Smooth muscle cell (in vitro differentiated cells): ENCODE measurements around the gene MAFF. TPM values are rescaled to one million over a fixed set of nuclear protein-coding genes. Genes with fewer than 3 reads are reported as not detected.

Source experiments
- DNase-seq: peaks from one replicate; lab custom pipeline; 2025; ENCODE audit not compliant: unreplicated experiment; lab: John Stamatoyannopoulos, UW
- H2AFZ ChIP-seq: fragments of 200-600 bp; sonication (generic); 2 replicates; pipeline ENCODE4 v1.6.0; 2016; ENCODE audit warnings: antibody characterized with exemption, low read depth, mild to moderate bottlenecking
- H3F3A ChIP-seq: fragments of 200-600 bp; sonication (generic); 2 replicates; pipeline ENCODE4 v1.6.0; 2017; ENCODE audit warnings: antibody characterized with exemption, low read depth
- H3K27ac ChIP-seq: fragments of 200-600 bp; sonication (generic); 2 replicates; pipeline ENCODE4 v1.5.1; 2016; ENCODE audit warnings: low read depth, mild to moderate bottlenecking
- H3K27me3 ChIP-seq: fragments of 200-600 bp; sonication (generic); 2 replicates; pipeline ENCODE4 v1.6.1; 2016; ENCODE audit warnings: low read depth, mild to moderate bottlenecking
- H3K36me3 ChIP-seq: fragments of 200-600 bp; sonication (generic); 2 replicates; pipeline ENCODE4 v1.5.1; 2016; ENCODE audit warnings: low read depth
- H3K4me1 ChIP-seq: fragments of 200-600 bp; sonication (generic); 2 replicates; pipeline ENCODE4 v1.5.1; 2016; ENCODE audit warnings: low read depth
- H3K4me2 ChIP-seq: fragments of 200-600 bp; sonication (generic); 2 replicates; pipeline ENCODE4 v1.6.0; 2016; ENCODE audit warnings: mild to moderate bottlenecking
- H3K4me3 ChIP-seq: fragments of 200-600 bp; sonication (generic); 2 replicates; pipeline ENCODE4 v1.5.1; 2016; ENCODE audit warnings: mild to moderate bottlenecking
- H3K79me2 ChIP-seq: fragments of 200-600 bp; sonication (generic); 2 replicates; pipeline ENCODE4 v1.6.0; 2016; ENCODE audit warnings: low read depth, mild to moderate bottlenecking
- H3K9ac ChIP-seq: fragments of 200-600 bp; sonication (generic); 2 replicates; pipeline ENCODE4 v1.6.0; 2016; ENCODE audit warnings: low read depth
- H3K9me3 ChIP-seq: fragments of 200-600 bp; sonication (generic); replicated peaks from 2 replicates; pipeline ENCODE4 v1.5.1; 2016; ENCODE audit warnings: low read depth
- H4K20me1 ChIP-seq: fragments of 200-600 bp; sonication (generic); 2 replicates; pipeline ENCODE4 v1.6.0; 2016; ENCODE audit warnings: low read depth
- WGBS: methylation state at CpG from one replicate; pipeline ENCODE4 v1.1.7; 2016; ENCODE audit warnings: low lambda C conversion rate; 5-methylcytosine and 5-hydroxymethylcytosine counted together
- polyA plus RNA-seq: library from polyadenylated mRNA; unstranded; fragments of >200 nt; fragmentation: Nextera tagmentation; extraction: Ambion mirVana; gene quantifications from 2 replicates; pipeline ENCODE4 v1.2.1, GENCODE V29; 2016
- total RNA-seq: library from RNA; depleted of rRNA; stranded (reverse); fragments of >200 nt; gene quantifications from 2 replicates; pipeline ENCODE4 v1.2.3, GENCODE V29; 2014
- TF ChIP-seq, protein P1 (sequence below): fragments of 200-600 bp; sonication (generic); IDR thresholded peaks from 2 replicates; pipeline ENCODE4 v1.5.1; 2017; ENCODE audit warnings: borderline replicate concordance, mild to moderate bottlenecking, antibody characterized with exemption; ENCODE audit not compliant: insufficient read depth, poor library complexity, severe bottlenecking

The MAFF gene
- total and polyA plus RNA-seq, 2 experiments from 2014 or later: 48.2 to 51.2 TPM

DNA sequence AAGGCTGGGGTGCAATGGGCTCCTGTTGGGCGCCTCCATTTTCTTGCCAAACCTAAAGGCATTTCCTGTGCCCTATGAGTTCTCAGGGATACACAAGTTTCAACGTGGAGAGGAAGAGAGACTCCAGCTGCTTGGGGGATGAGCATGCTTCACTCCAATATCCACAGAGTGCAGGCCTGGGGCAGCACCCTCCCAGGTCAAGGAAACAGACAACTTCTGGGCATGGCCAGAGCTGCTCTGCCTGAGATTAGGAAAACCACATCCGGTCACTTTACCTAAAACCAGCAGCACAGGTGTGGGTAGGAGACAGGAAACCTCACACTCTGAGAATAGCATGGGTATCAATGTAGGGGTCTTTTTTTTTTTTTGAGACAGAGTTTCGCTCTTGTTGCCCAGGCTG lies 42.3 kb downstream of the MAFF start:
- Histone ChIP-seq H3F3A (peaks cover 14% of the 10 kb centered on the region), H3K36me3 (no peaks in the 10 kb centered on the region), H3K4me3 (no peak overlapping the region), H3K4me2 (no peak overlapping the region), H3K9ac (no peak overlapping the region), H3K27me3 (no peaks in the 10 kb centered on the region), H4K20me1 (peaks cover 33% of the 10 kb centered on the region), H3K27ac (no peak overlapping the region), H3K9me3 (no peaks in the 10 kb centered on the region), H2AFZ (no peak overlapping the region), H3K4me1 (peaks cover 23% of the 10 kb centered on the region), H3K79me2 (peaks cover 12% of the 10 kb centered on the region)
- DNase-seq: no peak
- WGBS: 90% methylated on average over 4 of the region's 4 CpGs
- TF ChIP-seq, protein P1, sequence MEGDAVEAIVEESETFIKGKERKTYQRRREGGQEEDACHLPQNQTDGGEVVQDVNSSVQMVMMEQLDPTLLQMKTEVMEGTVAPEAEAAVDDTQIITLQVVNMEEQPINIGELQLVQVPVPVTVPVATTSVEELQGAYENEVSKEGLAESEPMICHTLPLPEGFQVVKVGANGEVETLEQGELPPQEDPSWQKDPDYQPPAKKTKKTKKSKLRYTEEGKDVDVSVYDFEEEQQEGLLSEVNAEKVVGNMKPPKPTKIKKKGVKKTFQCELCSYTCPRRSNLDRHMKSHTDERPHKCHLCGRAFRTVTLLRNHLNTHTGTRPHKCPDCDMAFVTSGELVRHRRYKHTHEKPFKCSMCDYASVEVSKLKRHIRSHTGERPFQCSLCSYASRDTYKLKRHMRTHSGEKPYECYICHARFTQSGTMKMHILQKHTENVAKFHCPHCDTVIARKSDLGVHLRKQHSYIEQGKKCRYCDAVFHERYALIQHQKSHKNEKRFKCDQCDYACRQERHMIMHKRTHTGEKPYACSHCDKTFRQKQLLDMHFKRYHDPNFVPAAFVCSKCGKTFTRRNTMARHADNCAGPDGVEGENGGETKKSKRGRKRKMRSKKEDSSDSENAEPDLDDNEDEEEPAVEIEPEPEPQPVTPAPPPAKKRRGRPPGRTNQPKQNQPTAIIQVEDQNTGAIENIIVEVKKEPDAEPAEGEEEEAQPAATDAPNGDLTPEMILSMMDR: no peak

DNA sequence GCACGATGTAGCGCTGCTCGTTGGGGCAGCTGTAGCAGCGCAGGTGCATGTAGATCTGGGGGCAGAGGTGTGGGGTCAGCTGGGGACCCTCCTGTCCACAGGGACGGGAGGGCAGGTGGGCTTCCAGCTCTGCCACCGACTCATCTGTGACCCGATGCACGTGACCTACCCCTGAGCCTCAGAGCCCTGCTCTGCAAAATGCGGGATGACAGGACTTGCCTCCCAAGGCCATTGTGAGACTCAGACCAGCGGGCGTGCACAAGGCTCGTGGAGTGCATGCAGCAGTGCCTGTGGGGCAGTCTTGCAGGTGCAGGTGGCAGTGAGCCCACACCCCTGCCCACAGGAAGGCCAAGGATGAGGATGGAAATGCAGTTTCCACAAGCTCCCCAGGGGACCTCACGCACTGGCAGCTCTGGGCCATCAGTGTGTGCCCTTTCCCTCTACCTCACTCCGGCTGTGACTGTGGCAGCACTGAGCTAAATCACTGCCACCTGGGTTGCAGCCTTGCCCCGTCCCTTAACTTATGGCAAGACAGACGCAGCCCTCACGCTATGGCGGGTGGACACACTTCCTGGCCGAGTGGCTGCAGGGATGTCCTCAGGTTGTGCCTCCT lies 44.4 kb downstream of the MAFF start:
- no peaks in the 10 kb centered on the region for H3K36me3 ChIP-seq
- H4K20me1 ChIP-seq: peaks cover 54% of the 10 kb centered on the region
- peaks cover 3% of the 10 kb centered on the region for H3F3A ChIP-seq
- peaks cover 33% of the 10 kb centered on the region for H3K79me2 ChIP-seq
- DNase-seq: no peak
- no peaks in the 10 kb centered on the region for H3K9me3 ChIP-seq
- peaks cover 3% of the 10 kb centered on the region for H3K4me1 ChIP-seq
- H3K27me3 ChIP-seq: no peaks in the 10 kb centered on the region
- H3K9ac ChIP-seq: no peak overlapping the region
- no peak overlapping the region for H3K27ac ChIP-seq
- TF ChIP-seq, protein P1: no peak
- H2AFZ ChIP-seq: no peak overlapping the region
- H3K4me3 ChIP-seq: no peak overlapping the region
- WGBS: 97% methylated on average over 18 of the region's 19 CpGs
- H3K4me2 ChIP-seq: no peak overlapping the region

DNA sequence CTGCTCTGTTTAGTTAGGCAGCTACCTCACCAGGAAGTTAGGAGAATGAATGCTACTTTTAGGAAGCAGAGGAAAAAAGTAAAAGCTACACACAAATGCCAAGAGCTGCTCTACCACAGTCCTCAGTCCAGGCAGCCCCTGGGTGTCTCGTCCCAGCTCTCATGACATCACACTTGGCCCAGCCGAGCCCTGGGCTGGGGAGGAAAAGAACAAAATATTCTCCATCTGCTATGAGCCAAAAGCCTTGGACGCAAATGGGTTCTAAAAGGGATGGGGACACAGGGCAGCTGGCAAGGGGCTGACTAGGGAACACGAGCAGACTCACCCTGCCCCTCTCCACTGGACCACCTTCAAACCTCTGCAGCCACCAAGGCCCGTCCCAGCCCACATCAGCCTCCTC lies 44.9 kb downstream of the MAFF start:
- Histone ChIP-seq H3K9me3 (no peaks in the 10 kb centered on the region), H3K36me3 (no peaks in the 10 kb centered on the region), H4K20me1 (peaks cover 59% of the 10 kb centered on the region), H3K9ac (no peak overlapping the region), H3K4me3 (no peak overlapping the region), H3F3A (no peaks in the 10 kb centered on the region), H3K27me3 (no peaks in the 10 kb centered on the region), H3K79me2 (peaks cover 38% of the 10 kb centered on the region), H3K27ac (no peak overlapping the region), H3K4me2 (no peak overlapping the region), H3K4me1 (no peaks in the 10 kb centered on the region), H2AFZ (no peak overlapping the region)
- no peak for DNase-seq
- 92% methylated on average over 5 of the region's 5 CpGs for WGBS
- TF ChIP-seq, protein P1: no peak

DNA sequence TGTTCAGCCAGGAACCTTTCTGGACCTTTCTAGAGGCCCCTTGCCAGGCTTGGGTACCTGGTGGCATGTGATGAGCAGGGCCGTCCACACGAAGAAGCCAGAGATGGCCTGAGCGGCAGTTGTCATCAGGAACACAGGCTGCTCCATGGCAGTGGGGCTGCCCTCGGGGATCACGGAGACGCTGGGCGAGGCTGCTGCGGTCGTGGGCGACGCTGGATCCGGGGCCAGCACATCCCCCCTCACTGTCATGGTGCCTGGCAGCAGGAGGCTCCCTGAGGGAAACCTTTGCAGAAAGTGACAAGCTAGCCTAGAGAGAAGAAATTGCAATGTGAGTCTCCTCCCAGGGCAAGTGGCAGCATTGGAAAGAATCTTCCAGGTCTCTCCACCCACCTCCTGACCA lies 45.9 kb downstream of the MAFF start:
- Histone ChIP-seq H3K9ac (no peak overlapping the region), H3K79me2 (peaks cover 49% of the 10 kb centered on the region), H3K4me1 (no peaks in the 10 kb centered on the region), H4K20me1 (peaks cover 70% of the 10 kb centered on the region), H3K27ac (no peak overlapping the region), H3K4me3 (no peak overlapping the region), H3K9me3 (no peaks in the 10 kb centered on the region), H3K4me2 (no peak overlapping the region), H3K36me3 (no peaks in the 10 kb centered on the region), H3K27me3 (no peaks in the 10 kb centered on the region), H2AFZ (no peak overlapping the region), H3F3A (no peaks in the 10 kb centered on the region)
- 94% methylated on average over 12 of the region's 12 CpGs for WGBS
- TF ChIP-seq, protein P1: no peak
- no peak for DNase-seq
